Activated CD4-positive, alpha-beta T cell treated with anti-CD3 and anti-CD28 coated beads, Interleukin-2, amount 50 U/mL, for 48 hours (primary cell): Measurements from ENCODE around the gene CHD9.
A peak's percentile ranks its signal among the peaks of the same experiment; 100 is the strongest.

Source experiments
- DNase-seq, 2 experiments: peaks; one replicate each; pipeline ENCODE4 v3.0.0-alpha.2; 2020

The CHD9 gene

GRCh38 chr16:53078765-53079485 lies 24.1 kb downstream of the CHD9 start:
- DNase-seq = no peak

GRCh38 chr16:53080345-53081031 lies 25.7 kb downstream of the CHD9 start:
- DNase-seq = no peak

GRCh38 chr16:53081032-53081424 lies 26.2 kb downstream of the CHD9 start:
- DNase-seq = no peak

GRCh38 chr16:53081686-53082407 lies 27.1 kb downstream of the CHD9 start:
- no peak for DNase-seq

GRCh38 chr16:53082509-53082908 lies 27.7 kb downstream of the CHD9 start:
- DNase-seq = no peak

GRCh38 chr16:53083119-53083518 lies 28.3 kb downstream of the CHD9 start:
- no peak for DNase-seq

- DNase-seq = no peak
Observed at GRCh38 chr16:53084141-53084541, 29.4 kb downstream of the CHD9 start.

- no peak for DNase-seq
Observed at GRCh38 chr16:53084746-53085334, 30.0 kb downstream of the CHD9 start.

- no peak for DNase-seq
Observed at GRCh38 chr16:53085369-53085843, 30.6 kb downstream of the CHD9 start.

- no peak for DNase-seq
Observed at GRCh38 chr16:53085931-53086421, 31.2 kb downstream of the CHD9 start.

- no peak for DNase-seq
Observed at GRCh38 chr16:53087101-53087500, 32.3 kb downstream of the CHD9 start.

GRCh38 chr16:53089434-53090285 lies 34.9 kb downstream of the CHD9 start:
- DNase-seq = no peak

GRCh38 chr16:53090286-53090590 lies 35.4 kb downstream of the CHD9 start:
- no peak for DNase-seq

- DNase-seq = no peak
Observed at GRCh38 chr16:53090591-53091411, 36.0 kb downstream of the CHD9 start.

GRCh38 chr16:53091466-53092211 lies 36.8 kb downstream of the CHD9 start:
- peak; percentile 12 to 27 for DNase-seq

- DNase-seq = no peak
Observed at GRCh38 chr16:53092284-53092683, 37.5 kb downstream of the CHD9 start.

- no peak for DNase-seq
Observed at GRCh38 chr16:53093162-53093744, 38.5 kb downstream of the CHD9 start.

- DNase-seq = no peak
Observed at GRCh38 chr16:53094013-53094630, 39.3 kb downstream of the CHD9 start.

- DNase-seq = no peak
Observed at GRCh38 chr16:53097190-53097589, 42.4 kb downstream of the CHD9 start.
